Muscle layer of duodenum (tissue), 2 donors: Measurements from ENCODE around the gene KLK2.

Experiments used
- H3K27ac ChIP-seq: one replicate; pipeline ENCODE4 v1.7.0; 2013; ENCODE audit warnings: mild to moderate bottlenecking, low read length
- H3K27me3 ChIP-seq: one replicate; pipeline ENCODE4 v1.7.0; 2013; ENCODE audit warnings: low read depth, mild to moderate bottlenecking, control low read depth, low read length
- H3K36me3 ChIP-seq, 2 donors: one replicate each; pipeline ENCODE4 v1.7.0; 2013; ENCODE audit warnings: low read length in 2 of 2, control low read depth in 1 of 2, mild to moderate bottlenecking in 1 of 2; ENCODE audit not compliant: insufficient read depth in 2 of 2, control insufficient read depth in 1 of 2
- H3K4me1 ChIP-seq, 2 donors: one replicate each; pipeline ENCODE4 v1.7.0; 2013; ENCODE audit warnings: low read length in 2 of 2, mild to moderate bottlenecking in 2 of 2, control low read depth in 1 of 2, moderate library complexity in 1 of 2; ENCODE audit not compliant: insufficient read depth in 2 of 2, control insufficient read depth in 1 of 2
- H3K4me3 ChIP-seq, 2 donors: one replicate each; pipeline ENCODE4 v1.7.0; 2013; ENCODE audit warnings: low read length in 2 of 2, low read depth in 1 of 2, mild to moderate bottlenecking in 1 of 2
- H3K9me3 ChIP-seq, 2 donors: one replicate each; pipeline ENCODE4 v1.7.0; 2013; ENCODE audit warnings: low read length in 2 of 2, control low read depth in 1 of 2, mild to moderate bottlenecking in 1 of 2; ENCODE audit not compliant: control insufficient read depth in 1 of 2
- donor health status: healthy.

KLK2 gene

DNA sequence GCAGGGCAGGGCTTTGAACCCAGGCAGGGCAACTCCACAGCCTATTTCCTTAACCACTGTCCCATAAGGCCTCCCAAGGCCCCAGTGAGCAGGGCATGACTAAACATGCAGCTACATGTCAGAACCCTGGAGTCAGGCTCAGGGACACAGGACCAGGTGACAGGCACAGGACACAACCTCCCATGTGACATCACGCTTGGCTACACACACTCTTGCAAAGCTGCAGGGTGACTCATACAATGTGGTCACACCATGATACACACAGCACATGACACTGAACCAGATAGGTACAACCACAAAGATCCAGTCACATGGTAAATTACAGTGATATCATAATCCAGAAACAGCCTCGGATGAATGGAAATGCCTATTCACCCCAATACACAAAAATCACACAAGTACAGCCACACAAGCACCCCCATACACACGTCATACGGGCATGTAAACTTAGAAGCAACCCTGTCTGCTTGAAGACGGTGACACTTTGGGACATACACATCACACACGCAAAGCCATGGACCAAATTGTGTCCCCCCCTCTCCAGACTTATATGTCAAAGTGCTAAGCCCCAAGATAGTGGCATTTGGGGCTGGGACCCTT lies 23.5 kb downstream of the KLK2 start:
- Histone ChIP-seq H3K9me3 (no peaks in the 10 kb centered on the region), H3K27ac (no peak overlapping the region), H3K27me3 (no peaks in the 10 kb centered on the region), H3K36me3 (no peaks in the 10 kb centered on the region), H3K4me3 (no peak overlapping the region), H3K4me1 (no peaks in the 10 kb centered on the region)

DNA sequence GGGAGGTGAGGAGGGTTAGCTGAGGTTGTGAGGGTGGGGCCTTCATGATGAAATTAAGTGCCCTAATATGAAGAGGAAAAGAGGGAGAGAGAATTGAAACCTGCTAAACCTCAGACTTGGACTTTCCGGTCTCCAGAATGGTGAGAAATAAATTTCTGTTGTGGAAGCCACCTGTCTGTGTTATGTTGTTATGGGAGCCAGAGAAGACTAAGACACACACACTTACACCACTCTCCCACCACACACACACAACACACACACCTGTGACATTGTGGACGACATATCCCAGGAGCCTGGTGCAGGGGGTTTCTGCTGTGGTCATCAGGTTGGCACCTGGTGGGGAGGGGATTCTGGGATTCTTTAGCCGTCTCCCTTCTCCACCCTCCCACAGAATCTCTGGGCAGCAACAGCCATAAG lies 24.0 kb downstream of the KLK2 start:
- Histone ChIP-seq H3K27ac (no peak overlapping the region), H3K36me3 (no peaks in the 10 kb centered on the region), H3K9me3 (no peaks in the 10 kb centered on the region), H3K4me1 (no peaks in the 10 kb centered on the region), H3K27me3 (no peaks in the 10 kb centered on the region), H3K4me3 (no peak overlapping the region)

DNA sequence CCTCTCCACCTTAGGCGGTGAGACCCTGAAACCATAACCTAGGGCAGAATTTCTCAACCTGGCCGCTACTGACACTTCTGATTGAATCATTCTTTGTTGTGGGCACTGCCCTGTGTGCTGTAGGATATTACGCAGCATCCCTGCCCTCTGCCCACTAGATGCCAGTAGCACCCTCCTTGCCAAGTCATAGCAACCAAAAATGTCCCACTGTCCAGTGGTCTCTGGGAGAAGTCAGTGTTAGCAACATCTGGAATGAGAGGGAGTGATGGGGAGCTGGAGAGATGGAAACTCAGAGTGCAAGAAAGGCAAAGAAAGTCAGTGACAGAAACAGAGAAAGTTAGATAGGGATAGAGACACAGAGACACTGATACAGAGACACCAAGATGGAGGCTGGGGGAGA lies 24.4 kb downstream of the KLK2 start:
- Histone ChIP-seq H3K36me3 (no peaks in the 10 kb centered on the region), H3K27ac (no peak overlapping the region), H3K27me3 (no peaks in the 10 kb centered on the region), H3K9me3 (no peaks in the 10 kb centered on the region), H3K4me1 (no peaks in the 10 kb centered on the region), H3K4me3 (no peak overlapping the region)

DNA sequence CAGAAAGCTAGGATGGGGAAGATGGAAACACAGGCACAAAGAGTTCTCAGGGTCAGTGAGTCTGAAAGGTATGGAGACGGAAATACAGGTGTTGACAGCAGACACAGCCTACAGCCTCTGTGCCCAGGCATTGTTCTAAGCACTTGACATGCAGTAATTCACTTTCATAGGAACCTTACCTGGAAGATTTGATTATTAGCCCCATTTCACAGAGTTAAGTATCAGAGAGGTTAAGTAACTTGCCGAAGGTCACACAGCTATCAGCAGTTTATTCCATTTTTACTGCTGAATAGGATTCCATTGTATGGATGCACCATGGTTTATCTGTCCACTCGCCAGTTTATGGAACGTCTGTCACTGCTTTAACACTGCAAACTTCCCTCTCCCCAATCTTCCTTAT lies 24.8 kb downstream of the KLK2 start:
- Histone ChIP-seq H3K36me3 (no peaks in the 10 kb centered on the region), H3K9me3 (no peaks in the 10 kb centered on the region), H3K4me1 (no peaks in the 10 kb centered on the region), H3K4me3 (no peak overlapping the region), H3K27me3 (no peaks in the 10 kb centered on the region), H3K27ac (no peak overlapping the region)

DNA sequence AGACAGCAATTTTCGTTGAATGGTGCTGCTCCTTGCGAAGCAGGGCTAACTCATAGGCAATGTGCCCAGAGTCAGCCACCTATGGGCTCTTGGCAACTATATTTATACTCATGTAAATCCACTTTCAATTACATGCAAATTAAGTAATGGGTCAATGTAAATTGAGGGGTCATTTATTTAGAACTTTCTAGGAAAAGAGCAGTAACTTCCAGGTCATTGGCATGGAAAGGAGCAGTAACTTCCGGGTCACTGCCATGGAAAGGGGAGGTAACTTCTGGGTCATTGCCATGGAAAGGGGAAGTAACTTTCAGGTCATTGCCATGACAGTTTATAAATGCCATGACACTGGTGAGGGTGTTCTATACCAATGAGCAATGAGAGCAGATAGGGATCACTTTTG lies 26.3 kb downstream of the KLK2 start:
- Histone ChIP-seq H3K27ac (no peak overlapping the region), H3K9me3 (no peaks in the 10 kb centered on the region)

DNA sequence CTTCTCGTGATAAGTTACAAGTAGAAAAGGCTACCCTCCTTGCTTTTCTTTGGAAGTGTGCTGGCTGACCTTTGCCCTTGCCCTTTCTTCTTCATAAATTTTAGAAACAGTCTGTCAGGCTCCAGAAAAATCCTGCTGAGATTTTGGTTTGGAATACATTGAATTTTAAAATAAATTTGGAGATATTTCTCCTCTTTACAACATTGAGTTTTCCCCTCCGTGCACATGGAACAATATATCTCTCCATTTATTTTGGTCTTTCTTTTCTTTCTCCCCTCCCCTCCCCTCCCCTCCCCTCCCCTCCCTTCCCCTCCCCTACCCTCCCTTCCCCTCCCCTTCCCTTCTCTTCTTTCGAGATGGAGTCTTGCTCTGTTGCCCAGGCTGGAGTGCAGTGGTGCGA lies 29.4 kb downstream of the KLK2 start:
- Histone ChIP-seq H3K9me3 (no peaks in the 10 kb centered on the region), H3K4me1 (no peaks in the 10 kb centered on the region), H3K27me3 (peaks cover 4% of the 10 kb centered on the region), H3K4me3 (no peak overlapping the region), H3K27ac (no peak overlapping the region), H3K36me3 (no peaks in the 10 kb centered on the region)

More for the DNA sequence above, 26.3 kb downstream of the KLK2 start:
- H3K27me3 ChIP-seq, result no peaks in the 10 kb centered on the region
- no peak overlapping the region for H3K4me3 ChIP-seq
- H3K4me1 ChIP-seq, result no peaks in the 10 kb centered on the region
- H3K36me3 ChIP-seq, result no peaks in the 10 kb centered on the region

DNA sequence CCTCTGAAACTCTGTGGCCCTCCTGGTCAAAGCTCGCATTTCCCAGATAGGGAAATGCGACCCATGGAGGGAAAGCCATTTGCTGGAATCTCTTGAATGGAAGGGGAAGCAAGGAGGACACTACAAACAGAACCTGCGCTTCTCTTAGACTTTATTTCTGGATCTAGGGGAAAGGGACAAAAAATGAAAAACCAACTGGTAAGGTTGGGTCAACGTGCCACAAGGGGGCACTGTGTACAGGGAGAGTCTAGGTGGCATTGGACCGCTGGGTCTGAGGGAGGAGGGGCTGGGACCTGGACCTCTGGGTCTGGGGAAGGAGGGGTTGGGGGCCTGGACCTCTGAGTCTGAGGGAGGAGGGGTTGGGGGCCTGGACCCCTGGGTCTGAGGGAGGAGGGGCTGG lies 33.0 kb downstream of the KLK2 start:
- Histone ChIP-seq H3K27me3 (peaks cover 25% of the 10 kb centered on the region), H3K27ac (no peak overlapping the region), H3K36me3 (no peaks in the 10 kb centered on the region), H3K9me3 (no peaks in the 10 kb centered on the region), H3K4me1 (peaks cover 0 to 6% of the 10 kb centered on the region in 2 donors), H3K4me3 (no peak overlapping the region)

DNA sequence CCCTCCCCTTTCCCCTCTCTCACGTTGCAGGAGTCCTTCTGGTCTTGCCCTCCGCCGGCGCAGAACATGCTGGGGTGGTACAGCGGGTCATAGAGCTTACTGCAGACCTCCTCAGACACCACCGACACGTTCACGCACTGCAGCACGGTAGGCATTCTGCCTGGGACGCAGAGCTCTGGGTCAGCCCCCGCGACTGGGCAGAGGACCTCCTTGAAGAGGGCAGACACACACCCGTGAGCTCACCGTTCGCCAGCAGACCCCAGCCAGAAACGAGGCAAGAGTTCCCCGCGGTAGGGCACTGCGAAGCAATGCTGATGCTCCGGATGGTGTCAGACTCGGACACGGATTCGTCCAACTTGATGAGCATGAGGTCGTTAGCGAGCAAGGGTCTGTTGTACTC lies 35.1 kb downstream of the KLK2 start:
- Histone ChIP-seq H3K4me1 (peaks cover 0 to 6% of the 10 kb centered on the region in 2 donors), H3K36me3 (no peaks in the 10 kb centered on the region), H3K4me3 (no peak overlapping the region), H3K27me3 (peaks cover 34% of the 10 kb centered on the region), H3K9me3 (no peaks in the 10 kb centered on the region), H3K27ac (no peak overlapping the region)

DNA sequence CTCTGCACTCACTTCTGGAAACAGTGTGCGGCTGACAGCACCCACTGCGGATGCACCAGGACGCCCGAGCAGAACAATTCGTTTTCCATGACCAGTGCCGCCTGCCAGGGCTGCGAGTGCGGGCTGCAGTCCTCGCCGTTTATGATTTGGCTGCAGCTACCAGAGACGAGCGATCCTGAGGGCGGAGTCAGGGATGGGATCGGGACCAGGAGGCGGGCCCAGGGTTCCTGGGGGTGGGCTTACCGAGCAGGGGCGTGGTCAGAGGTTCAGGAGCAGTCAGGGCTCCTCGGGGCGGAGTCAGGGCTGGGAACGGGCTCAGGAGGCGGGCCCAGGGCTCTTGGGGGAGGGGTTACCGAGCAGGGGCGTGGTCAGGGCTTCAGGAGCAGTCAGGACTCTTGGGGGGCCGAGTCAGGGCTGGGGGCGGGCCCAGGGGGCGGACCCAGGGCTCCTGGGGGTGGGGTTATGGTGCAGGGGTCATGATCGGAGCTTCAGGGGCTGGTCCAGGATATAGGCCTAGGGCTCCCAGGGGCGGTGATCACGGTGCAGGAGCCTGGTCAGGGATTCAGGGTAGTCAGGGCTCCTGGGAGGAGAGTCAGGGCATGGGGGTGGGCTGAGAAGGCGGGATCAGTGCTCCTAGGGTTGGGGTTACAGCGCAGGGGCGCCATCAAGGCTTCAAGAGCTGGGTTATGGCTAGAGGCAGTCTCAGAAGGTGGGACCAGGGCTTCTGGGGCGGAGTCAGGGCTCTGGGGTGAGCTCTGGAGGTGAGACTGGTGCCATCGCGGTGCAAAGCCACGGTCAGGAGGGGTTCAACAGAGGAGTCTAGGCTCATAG lies 36.2 kb downstream of the KLK2 start:
- Histone ChIP-seq H3K36me3 (no peaks in the 10 kb centered on the region), H3K27ac (no peak overlapping the region), H3K4me3 (peak overlapping the region in 1 of 2 donors; percentile 24), H3K4me1 (peaks cover 0 to 6% of the 10 kb centered on the region in 2 donors), H3K27me3 (peaks cover 35% of the 10 kb centered on the region), H3K9me3 (no peaks in the 10 kb centered on the region)

DNA sequence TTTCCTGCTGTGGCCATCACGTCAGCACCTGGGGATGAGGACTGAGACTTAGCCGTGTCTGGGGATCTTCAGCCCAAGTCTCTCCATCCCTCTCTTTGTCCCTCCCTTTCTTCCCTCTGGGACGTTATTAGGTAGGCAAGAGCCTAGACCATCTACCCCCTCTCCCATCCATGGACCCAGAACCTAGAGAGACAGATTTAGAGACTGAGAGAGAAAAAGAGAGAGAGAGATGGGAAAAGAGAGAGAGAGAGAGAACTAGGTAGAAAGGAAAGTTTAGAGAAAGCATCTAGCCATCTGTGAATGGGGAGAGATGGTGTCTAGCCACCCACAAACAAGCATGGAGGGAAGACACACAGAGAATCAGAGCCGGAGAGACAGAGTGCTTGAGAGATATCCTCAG lies 37.5 kb downstream of the KLK2 start:
- Histone ChIP-seq H3K36me3 (no peaks in the 10 kb centered on the region), H3K4me3 (no peak overlapping the region), H3K9me3 (no peaks in the 10 kb centered on the region), H3K4me1 (peaks cover 0 to 6% of the 10 kb centered on the region in 2 donors), H3K27me3 (peaks cover 35% of the 10 kb centered on the region), H3K27ac (no peak overlapping the region)

DNA sequence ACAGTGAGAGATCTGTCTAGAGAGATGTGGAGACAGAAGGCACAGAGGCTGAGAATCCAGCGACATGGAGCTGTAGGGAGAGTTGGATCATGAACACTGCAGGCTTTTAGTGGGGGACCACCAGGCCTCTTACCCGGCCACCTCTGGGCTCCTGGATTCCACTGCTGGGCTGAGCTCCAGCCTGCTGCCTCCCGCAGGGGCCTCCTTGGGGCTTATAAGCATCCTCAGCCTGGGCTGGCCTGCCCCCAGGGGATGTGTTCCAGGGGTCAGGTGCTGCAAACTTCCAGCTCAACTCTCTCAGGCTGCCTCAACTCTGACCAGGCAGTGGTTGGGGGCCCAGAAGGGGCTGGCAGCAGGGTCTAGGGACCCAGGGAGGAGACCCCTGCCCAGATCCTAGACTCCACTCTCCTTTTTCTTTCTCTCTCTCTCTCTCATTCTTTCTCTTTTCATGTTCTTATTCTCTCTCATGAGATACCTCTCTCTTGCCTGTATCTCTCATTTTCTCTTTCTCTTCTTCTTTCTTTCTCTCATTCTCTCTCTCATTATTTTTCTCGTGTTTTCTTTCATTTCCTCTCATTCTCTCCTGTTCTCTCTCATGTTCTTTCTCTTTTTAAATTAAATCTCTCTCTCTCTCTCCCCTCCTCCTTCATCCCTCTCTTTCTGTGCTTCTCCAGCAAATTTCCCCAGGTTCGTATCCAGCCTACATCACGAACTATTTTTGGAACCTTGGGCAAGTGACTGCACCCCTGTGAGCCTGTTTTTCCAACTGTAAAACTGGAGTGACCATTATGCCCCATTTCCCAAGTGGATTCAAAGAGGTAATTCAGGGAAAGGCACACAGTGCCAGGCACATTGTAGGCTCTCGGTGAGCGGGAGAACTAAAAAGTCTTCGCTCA lies 38.2 kb downstream of the KLK2 start, which contains the start of gene KLK4:
Gene KLK4 (minus strand): TSS at position 190 of the 896 bp plus-strand sequence. CDS start 657 bp downstream, outside the sequence.
- H3K4me1 ChIP-seq, result peaks cover 0 to 6% of the 10 kb centered on the region in 2 donors
- H3K27me3 ChIP-seq, result peaks cover 32% of the 10 kb centered on the region
- H3K36me3 ChIP-seq, result no peaks in the 10 kb centered on the region
- no peak within 1 kb of the TSS for H3K27ac ChIP-seq
- no peak within 1 kb of the TSS for H3K4me3 ChIP-seq
- no peaks in the 10 kb centered on the region for H3K9me3 ChIP-seq
